NCI-H1092 (cell line): Measurements from ENCODE around the gene IGFL2.
"Not testable (repeated sequence)": the region's sequence is repeated elsewhere in the genome, so short reads cannot be mapped to it uniquely, and the experiment has no call there.

Experiments used
- DNase-seq: peaks from one replicate; lab custom pipeline; 2025; lab: John Stamatoyannopoulos, UW

IGFL2 gene

DNA sequence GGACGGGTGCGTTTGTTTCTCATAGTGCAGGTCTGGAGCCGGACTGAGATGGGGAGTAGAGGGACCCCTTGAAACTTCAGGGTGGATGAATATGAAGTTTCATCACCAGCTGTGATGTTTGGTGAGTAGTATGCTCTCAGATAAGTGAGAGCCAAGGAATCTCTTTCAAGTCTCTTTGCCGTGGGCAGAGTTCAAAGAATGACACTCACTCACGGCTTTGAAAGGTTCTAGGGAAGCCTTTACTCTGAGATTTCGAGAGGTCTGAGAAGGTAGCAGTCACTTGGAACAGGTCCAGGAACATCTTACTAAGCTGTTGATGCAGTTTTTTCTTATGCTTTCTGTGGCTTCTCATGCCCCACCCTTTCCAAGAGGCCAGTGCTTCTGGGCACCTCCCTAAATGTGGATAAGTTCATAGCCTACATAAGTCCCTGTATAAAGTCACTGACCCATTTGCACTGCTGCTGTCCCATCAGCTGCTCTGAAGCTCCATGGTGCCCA is at the start of gene IGFL2:
TSS of gene IGFL2 (plus strand) at position 448 of the 498 bp plus-strand sequence. CDS start at position 489, 41 bp downstream.
- no peak for DNase-seq

DNA sequence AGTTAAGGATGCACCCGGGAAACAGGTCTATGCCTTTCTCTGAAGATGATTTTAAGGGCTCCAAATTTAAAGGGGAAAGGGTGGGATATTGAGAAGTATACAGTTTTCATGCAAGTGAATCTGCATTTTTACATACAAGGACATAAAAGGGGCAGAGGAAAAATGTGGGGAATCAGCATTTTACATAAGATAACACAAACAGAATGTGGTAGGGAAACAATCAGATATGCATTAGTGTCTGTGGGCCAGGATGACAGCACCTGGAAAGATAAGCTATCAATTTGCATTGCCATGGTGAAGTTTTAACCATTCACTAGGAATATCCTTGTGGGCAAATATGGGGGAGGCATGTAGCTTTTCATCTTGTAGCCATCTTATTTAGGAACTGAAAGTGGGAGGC is 47.7 kb upstream of the IGFL2 start:
- no peak for DNase-seq

DNA sequence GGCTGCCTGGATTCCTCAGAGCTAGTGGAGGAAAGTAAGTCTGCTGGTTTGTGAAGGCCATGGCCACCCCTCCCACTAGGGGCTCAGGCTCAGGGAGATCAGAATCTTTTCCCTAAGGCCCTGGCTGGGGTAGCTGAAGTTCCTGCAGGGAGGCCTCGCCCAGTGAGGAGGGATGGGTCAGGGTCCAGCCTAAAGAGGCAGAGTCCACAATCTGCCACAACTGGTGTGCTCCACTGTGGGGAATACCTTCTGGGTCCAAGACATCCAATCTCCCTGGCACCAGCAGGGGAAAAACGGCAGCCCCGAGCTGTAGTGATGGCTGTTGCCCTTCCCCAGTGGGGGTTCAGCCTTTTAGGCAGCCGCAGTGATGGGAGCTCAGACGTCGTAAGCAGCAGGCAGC is 46.7 kb upstream of the IGFL2 start:
- DNase-seq, result no peak

DNA sequence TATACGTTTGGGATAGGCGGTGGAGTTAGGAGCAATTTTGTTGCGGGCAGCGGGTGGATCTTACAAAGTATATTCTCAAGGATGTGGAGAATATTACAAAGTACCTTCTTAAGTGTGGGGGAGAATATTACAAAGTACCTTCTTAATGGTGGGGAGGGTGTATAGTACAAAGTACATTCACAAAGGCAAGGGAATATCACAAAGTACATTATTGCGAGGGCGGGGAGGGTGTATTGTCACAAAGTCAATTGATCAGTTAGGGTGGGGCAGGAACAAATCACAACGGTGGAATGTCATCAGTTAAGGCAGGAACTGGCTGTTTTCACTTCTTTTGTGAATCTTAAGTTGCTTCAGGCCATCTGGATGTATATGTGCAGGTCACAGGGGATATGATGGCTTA is 45.7 kb upstream of the IGFL2 start:
- not testable (repeated sequence) for DNase-seq

DNA sequence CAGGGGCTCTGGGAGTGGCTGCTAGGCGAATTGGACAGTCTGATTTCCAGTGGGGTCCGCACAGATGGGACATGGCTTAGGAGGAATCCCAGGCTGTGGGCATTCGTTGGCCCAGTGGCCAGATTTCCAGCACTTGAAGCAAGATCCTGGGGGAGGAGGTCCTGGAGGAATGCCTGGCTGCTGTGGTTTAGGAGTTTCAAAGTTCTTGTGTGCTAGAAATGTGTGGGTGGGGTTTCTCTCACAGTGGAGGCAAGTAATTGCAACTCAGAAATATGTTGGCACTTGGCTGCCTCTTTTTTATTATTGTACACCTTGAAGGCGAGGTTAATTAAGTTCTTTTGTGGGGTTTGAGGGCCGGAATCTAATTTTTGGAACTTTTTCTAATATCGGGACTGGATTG is 40.7 kb upstream of the IGFL2 start:
- no peak for DNase-seq

DNA sequence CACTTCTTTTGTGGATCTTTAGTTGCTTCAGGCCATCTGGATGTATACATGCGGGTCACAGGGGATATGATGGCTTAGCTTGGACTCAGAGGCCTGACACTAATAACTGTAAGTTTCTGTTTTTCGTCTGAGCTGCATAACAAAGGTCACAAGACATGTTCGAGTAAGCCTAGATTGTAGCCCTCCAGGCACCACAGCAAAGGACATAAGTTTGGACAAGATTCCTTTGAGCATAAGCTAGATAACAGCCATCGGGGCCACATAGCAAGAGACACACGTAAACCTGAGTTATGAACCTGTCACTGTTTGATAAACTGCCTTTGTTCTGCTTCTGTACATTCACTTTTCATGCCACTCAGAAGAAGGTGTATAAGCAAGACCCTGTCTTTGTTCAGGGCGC is 38.2 kb upstream of the IGFL2 start:
- no peak for DNase-seq

DNA sequence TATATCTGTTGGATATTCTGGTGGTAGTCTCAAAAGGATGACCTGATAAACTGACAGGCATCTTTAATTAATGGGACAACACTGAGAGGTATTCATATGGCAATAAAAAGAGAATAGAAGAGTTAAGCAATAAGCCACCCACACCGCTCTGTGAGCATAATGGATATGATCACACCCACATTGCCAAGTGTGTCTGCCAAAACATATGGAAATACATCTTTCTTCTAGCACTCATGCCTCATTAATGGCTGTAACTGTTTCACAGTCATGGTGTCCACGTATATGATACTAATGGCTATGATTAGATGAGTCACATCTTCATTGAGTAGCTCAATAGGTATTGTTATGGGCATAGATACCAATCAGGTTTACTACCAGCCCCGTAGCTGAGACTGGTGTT is 36.7 kb upstream of the IGFL2 start:
- no peak for DNase-seq

DNA sequence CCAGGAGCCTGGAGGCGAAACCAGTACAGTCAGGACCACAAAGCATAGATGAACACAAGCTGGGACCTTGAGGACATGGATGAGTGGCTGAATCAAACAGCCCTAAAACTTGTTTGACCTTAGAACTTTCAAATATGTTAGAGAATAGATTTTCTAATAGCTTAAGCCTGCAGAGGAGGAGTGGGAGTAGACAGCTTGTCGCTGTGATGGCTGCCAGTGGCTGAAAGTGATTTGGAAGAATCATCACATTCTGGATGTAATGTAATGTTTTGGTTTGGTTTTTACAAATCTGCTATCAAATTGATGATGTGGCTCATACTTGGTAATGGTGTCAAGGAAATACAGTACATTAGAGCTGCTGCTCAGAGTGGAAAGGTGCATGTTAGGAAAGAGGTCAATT is 35.5 kb upstream of the IGFL2 start:
- DNase-seq, result no peak

DNA sequence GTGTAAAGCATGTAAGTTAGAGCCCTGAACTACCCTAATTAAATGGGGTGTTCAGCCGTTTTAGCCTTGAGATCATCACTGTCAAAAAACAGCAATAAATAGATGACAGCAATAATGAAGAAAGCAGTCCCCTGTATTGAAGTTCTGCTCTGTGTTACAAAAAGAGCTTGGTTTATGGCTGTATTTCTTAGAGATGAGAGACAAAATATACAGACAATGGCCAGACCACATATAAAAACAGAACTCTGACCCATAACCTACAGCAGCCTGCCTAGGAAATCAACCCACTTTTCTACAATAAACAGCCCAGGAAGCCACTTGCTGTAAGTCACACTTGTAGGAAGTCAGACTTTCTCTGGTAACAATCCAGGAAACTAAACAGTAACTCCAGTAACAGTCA is 34.3 kb upstream of the IGFL2 start:
- no peak for DNase-seq

DNA sequence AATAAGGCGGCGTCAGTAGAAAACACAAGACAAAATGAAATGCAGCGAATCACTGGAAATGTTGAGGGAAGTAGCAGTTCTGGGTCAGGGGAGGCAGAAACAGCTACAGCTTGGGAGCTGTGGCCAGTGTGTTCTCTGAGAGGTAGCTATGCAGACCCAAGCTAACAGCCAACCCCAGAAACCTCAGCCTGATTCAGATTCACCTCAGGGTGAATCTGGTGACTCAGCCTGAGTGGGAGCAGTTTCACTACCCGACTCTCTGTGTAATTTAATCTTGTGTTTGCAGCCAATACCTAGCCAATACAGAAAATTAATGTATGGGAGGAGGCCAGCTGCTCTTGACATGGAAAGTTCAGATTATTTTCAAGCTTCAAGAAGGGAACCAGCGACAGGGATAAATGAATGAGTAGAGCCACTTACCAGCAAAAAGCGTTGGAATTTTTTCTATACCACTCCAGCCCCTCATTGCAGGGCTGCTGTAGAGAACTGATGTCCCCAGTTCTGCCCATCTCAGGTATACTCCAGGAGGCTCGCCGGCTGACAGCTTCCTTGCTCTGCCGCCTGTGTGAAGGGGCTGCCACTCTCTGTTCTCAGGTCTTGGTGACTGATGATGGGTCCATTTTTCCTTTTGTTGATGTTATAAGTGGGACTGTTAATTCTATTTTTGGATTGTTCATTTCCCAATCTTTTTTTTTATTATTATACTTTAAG is 32.5 kb upstream of the IGFL2 start:
- DNase-seq, result no peak

DNA sequence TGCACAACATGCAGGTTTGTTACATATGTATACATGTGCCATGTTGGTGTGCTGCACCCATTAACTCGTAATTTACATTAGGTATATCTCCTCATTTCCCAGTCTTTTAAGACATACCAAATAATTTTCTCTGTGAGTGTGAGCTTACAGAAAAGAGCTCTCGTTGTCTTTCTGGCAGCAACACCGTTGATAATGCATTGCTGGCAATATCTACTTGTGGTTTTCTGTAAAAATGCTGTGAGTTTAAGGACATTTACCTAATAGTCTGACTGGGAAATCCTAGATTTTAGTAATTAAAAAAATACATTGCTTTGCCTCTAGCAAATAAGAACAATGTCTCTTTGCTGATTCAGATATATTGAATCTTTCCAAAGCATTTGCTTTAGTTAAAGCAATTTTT is 31.9 kb upstream of the IGFL2 start:
- no peak for DNase-seq

DNA sequence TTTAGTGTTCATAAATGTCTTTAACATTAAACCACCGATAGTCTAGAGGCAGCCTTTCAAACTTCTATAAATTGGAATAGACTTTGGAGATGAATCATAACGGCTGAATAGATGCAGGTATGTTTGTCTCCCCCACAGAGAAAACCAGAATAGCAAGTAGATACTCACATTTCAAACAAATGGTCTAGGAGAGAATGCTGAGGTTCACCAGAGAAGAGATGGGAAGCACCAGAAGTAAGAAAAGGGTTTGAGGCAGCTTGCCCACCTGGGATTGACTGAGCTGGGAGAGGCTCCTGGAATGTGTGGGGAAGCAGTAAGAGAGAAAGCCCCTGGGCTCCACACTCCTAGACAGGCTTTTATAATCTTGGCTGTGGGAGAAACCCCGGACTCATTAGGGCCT is 29.9 kb upstream of the IGFL2 start:
- DNase-seq, result no peak

DNA sequence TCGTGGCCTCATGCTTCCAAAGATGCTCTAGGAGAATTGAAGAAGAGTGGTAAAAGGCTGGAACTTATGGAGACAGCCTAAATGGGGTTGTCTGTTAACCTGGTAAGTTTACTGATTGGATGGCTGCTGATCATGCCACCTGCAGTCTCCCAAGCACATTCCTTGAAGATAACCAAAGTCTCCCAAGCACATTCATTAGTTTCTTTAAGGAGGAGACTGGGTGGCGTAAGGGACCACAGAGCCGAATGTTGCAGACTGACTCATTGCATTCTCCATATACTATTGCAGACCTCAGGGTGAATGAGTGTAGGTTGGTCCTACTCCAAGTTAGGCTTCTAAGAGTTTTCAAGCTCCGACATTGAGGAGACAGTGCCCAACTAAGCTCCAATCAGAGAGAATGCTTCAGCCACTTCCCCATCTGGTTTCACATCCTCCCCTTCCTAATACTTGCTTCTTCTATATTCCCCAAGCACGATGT is 23.4 kb upstream of the IGFL2 start, which contains the start of gene IGFL3:
TSS of gene IGFL3 (minus strand) at position 51 of the 478 bp plus-strand sequence. CDS start at position 12, 39 bp downstream.
- no peak for DNase-seq

DNA sequence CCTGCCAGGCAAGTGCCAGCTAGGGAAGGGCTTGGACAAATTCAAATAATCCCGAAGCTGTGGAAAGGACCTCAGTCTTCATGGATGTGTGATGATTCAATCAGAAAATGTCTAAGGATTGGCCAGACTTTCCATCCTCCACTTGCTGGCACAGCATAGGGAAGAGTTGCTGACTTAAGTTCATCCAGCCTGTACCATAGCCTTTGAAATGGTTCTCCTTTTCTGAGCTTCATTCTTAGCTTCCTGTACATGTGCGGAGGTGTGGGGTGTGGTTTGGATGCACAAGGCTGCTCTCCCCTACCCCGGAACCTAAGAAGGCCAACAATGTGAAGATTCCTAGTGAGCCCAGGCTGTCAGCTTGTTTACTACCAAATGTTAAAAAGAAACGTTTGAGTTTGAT is 22.6 kb upstream of the IGFL2 start:
- DNase-seq, result no peak

DNA sequence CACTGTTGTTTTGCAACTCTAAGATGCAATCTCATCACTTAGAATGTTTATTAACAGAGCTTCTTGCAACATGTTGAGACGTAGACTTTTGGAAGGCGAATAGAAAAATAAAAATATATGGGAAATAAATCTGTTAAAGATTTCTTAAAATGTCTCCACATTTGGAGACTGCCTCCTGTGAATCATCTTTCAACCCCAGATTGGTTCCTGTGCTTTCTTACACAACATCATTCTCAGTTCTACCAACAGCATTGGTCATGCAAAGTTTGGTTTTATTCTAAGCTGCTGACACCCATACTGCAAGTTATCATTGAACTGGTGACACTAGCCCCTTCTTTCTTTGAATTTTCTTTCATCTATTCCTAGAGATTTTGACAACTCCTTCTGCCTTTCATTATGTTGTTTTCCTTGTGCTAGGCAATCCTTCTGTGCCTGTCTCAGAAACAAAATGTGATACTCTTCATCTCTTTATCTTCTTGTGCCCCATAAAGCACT is 21.9 kb upstream of the IGFL2 start:
- no peak for DNase-seq

DNA sequence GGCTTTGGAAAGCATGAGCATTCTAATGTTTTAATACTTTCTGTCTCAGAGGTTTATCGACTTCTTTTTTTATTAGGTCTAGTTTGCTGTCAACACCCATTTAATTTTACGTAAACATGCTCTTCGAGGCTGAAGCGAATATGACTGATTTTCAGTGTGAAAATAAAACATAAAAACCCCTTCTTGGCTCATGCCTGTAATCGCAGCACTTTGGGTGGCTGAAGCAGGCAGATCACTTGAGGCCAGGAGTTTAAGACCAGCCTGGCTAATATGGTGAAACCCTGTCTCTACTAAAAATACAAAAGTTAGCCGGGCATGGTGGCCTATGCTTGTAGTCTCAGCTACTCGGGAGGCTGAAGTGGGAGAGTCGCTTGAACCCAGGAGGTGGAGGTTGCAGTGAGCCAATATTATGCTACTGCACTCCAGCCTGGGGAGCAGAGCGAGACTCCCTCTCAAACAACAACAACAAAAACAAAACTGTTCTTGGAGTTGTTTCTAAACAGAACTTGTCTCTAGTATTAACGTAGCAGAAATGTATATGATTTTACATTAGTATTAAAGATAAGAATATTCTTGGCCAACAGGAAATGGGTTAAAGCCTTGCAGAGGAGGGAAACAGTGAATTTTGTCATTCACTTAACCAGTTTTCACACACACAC is 16.4 kb upstream of the IGFL2 start:
- no peak for DNase-seq

DNA sequence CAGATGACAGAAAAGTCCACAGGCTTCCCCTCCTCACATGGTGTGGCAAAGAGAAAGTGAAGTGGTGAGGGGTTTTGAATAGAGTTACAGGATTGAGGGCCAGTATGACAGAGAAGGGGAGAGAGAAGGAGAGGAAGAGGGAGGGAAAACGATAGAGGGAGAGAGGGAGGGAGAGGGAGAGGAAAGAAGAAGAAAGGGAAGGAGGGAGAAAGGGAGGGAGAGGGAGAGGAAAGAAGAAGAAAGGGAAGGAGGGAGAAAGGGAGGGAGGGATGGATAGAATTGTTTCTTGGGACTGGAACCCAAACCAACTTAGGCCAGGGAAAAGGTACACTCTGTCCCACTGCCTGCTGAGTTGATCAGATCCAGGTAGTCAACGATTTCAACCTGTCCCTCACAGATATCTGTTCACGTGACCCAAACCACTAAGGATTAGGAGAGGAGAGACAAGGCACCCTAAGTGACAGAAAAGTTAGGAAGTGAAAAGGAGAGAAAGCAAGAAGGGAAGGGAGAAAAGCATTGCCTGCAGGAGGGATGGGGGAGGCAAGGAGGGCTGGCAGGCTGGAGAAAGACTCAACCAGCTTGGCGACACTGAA is 15.4 kb upstream of the IGFL2 start:
- no peak for DNase-seq

DNA sequence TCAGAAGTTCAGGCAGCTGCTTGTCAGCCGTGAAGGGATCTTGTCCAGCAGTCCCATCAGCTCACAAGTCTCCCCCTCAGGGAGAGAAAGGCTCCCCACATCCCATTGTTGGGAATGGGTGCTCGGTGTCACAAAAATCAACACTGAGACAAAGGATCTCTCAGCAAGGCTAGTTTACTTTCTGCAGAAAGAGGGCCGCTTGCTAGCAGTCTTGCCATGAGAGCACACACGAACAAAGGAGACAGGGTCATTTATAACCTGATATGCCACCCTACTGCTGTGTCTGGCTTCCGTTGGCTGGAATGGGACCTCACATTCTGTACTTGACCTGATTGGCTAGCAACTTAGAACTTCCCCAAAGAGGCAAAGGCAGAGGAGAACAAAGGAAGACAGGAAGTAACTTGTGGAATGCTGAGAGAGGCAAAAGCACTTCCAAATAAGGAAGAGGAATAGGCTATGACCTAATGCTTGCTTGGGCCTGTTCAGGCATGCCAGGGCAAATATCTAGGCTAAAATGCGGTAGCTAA is 14.9 kb upstream of the IGFL2 start:
- DNase-seq, result peak; percentile 56

DNA sequence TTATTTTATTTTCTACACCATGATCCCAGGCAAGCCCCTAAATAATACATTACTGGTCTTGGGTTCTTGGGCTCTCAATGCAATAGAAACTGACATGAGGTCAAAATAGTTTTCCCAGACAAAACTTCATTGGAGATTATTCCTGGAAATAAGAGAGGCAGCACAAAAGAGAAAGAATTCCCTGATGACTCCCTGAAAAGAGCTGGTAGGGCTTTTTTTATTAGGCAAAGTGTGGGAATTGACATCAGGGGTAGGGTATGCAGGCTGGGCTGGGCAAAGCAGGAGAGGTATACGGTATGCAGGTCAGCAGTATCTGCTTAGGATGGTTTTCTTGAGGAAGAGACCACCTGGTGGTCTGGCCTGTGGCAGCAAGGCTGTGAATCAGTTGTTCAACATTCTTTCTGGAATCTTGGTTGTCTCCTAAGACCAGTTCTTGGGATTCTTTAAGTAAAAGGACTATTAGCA is 14.2 kb upstream of the IGFL2 start:
- no peak for DNase-seq

DNA sequence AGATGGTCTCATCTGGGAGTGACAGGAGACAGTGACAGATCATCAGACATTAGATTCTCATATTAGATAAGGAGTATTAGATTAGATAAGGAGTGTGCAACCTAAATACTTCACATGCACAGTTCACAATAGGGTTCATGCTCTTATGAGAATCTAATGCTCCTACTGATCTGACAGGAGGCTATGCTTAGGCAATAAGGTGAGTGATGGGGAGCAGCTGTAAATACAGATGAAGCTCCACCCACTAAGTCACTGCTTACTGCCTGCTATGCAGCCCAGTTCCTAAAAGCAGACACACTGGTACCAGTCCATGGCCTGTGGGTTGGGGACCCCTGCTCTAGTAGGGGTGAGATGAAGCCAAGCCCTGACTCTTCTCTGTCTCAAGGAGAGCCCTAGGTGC is 13.5 kb upstream of the IGFL2 start:
- no peak for DNase-seq

DNA sequence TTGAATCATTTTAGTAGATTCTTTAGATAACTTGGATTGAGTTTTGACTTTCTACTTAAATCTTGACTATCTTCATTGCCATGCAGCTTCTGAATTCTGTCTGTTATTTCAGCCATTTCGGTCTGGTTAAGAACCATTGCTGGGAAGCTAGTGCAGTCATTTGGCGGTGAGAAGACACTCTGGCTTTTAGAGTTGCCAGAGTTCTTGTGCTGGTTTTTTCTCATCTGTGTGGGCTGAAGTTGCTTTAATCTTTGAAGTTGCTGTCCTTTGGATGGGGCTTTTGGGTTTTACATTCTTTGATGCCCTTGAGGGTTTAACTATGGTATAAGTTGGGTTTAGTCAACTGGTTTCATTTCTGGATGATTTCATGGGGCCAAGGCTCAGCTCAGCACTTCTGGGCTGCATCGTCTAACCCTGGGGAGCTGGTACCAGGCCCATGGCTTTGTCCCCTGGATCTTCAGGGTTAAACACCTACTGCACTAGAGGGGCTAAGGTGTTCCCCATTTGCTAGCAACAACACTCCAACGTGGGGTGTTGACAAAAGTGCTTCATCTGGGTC is 10.0 kb upstream of the IGFL2 start:
- no peak for DNase-seq

DNA sequence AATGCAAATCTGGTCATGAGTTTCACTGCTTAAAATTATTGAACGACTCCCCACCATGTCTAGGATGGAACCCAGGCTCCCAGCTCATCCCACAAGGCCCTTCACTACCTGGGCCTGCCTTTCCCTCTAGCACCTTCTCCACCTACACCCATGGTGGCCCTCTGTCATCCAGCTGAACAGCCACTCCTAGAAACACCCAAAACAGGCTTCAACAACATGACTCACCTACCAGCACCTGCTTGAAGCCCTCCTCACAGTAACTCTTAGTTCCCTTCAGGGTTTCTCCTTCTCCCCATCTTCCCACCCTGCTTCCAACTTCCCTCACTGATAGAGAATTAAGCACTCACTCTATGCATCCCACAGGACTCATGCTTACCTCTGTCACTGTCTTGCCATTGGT is 6.6 kb upstream of the IGFL2 start:
- no peak for DNase-seq
